ENCODE measurements around the gene CDYL2.

DNA sequence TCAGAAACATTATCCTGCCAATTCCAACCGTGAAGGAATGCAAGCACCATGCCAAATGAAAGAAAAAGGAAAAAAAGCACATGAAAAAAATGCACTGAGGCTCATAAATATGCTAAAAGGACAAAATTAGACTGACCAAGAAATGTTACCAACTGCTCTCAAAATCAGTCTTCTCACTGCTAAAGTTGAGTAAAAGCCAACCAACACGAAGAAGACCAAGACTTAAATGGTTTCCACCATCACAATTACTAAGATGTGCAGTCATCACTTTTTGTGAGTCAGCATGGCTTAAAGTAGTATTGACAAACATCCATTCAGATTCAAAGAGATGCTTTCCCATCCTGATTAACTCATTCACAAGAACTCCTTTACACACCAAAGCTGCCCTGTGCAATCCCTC lies 16.4 kb downstream of the CDYL2 start:
- TF ChIP-seq, protein P1, sequence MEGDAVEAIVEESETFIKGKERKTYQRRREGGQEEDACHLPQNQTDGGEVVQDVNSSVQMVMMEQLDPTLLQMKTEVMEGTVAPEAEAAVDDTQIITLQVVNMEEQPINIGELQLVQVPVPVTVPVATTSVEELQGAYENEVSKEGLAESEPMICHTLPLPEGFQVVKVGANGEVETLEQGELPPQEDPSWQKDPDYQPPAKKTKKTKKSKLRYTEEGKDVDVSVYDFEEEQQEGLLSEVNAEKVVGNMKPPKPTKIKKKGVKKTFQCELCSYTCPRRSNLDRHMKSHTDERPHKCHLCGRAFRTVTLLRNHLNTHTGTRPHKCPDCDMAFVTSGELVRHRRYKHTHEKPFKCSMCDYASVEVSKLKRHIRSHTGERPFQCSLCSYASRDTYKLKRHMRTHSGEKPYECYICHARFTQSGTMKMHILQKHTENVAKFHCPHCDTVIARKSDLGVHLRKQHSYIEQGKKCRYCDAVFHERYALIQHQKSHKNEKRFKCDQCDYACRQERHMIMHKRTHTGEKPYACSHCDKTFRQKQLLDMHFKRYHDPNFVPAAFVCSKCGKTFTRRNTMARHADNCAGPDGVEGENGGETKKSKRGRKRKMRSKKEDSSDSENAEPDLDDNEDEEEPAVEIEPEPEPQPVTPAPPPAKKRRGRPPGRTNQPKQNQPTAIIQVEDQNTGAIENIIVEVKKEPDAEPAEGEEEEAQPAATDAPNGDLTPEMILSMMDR (IDR thresholded peaks at IDR 0.05; ENCODE audit: extremely low read depth in 1 of 2, insufficient read depth in 1 of 2, low read depth in 1 of 2, low read length in 2 of 2) = no peak
- no peak for TF ChIP-seq JUN (IDR thresholded peaks at IDR 0.05; ENCODE audit: borderline replicate concordance, insufficient read depth, insufficient read length, low read depth)
